ENCODE measurements around the gene THEMIS2. TPM values are rescaled to one million over a fixed set of nuclear protein-coding genes. Genes with fewer than 3 reads are reported as not detected.

The THEMIS2 gene
- total and polyA plus RNA-seq, 2 of the 8 experiments (the other 6 are each of a cell fraction or from before 2014, with no cell fraction given): 12.4 to 28.0 TPM

GRCh38 chr1:27884006-27884954 is 11.9 kb downstream of the THEMIS2 start:
- Histone ChIP-seq H4K8ac (ENCODE audit: extremely low read depth, insufficient read depth, low read length) (no peak overlapping the region), H2BK20ac (ENCODE audit: low read length) (no peak overlapping the region), H3K4me2 (ENCODE audit: insufficient read depth in 1 of 2, low read depth in 2 of 2, low read length in 2 of 2) (no peak overlapping the region), H4K5ac (ENCODE audit: insufficient read length, low read depth, low read length) (no peak overlapping the region), H3K4me1 (replicated peaks in 1 of 4; ENCODE audit: control insufficient read depth in 3 of 4, insufficient read depth in 4 of 4, low read length in 3 of 4) (no peaks in the 10 kb centered on the region), H2BK5ac (ENCODE audit: low read depth, low read length) (no peak overlapping the region), H3K14ac (ENCODE audit: insufficient read length) (no peak overlapping the region), H2BK120ac (replicated peaks; ENCODE audit: low read depth, low read length) (no peak overlapping the region), H2BK12ac (ENCODE audit: low read depth, low read length) (no peak overlapping the region), H3K9me3 (ENCODE audit: insufficient read depth in 2 of 2, low read depth in 1 of 2, low read length in 1 of 2) (no peaks in the 10 kb centered on the region), H3K4ac (replicated peaks; ENCODE audit: insufficient read length, low read depth, low read length) (no peak overlapping the region), H3K27ac (ENCODE audit: low read depth, low read length) (no peak overlapping the region), H3K23me2 (ENCODE audit: low read depth, low read length) (no peaks in the 10 kb centered on the region), H3K79me2 (ENCODE audit: control insufficient read depth in 1 of 2, insufficient read depth in 2 of 2, low read length in 2 of 2) (no peaks in the 10 kb centered on the region), H2AFZ (ENCODE audit: low read length) (no peak overlapping the region), H2BK15ac (ENCODE audit: low read length) (no peak overlapping the region), H3K27me3 (replicated peaks in 1 of 4; ENCODE audit: control insufficient read depth in 3 of 4, extremely low read depth in 1 of 4, insufficient read depth in 3 of 4, low read length in 3 of 4) (no peaks in the 10 kb centered on the region), H3K23ac (ENCODE audit: insufficient read length) (no peak overlapping the region), H3K4me3 (ENCODE audit: extremely low read depth in 1 of 4, insufficient read depth in 2 of 4, low read depth in 3 of 4, low read length in 4 of 4) (no peak overlapping the region), H3K18ac (ENCODE audit: extremely low read depth, low read length) (no peak overlapping the region), H4K91ac (replicated peaks; ENCODE audit: insufficient read length, low read length) (no peak overlapping the region), H3K9ac (replicated peaks in 1 of 4; ENCODE audit: extremely low read depth in 1 of 4, low read depth in 3 of 4, low read length in 3 of 4) (no peak overlapping the region), H4K20me1 (replicated peaks in 1 of 2; ENCODE audit: control insufficient read depth in 1 of 2, insufficient read depth in 2 of 2, low read length in 2 of 2) (no peaks in the 10 kb centered on the region), H3K79me1 (ENCODE audit: low read depth, low read length) (no peaks in the 10 kb centered on the region), H2AK5ac (ENCODE audit: low read depth, low read length) (no peak overlapping the region), H3K56ac (replicated peaks; ENCODE audit: insufficient read length, low read depth, low read length) (no peak overlapping the region), H3K36me3 (ENCODE audit: control insufficient read depth in 2 of 4, insufficient read depth in 4 of 4, low read length in 3 of 4) (peaks cover 0 to 18% (median 5%) of the 10 kb centered on the region in 4 experiments; a peak in 6 of 8 replicates)
- WGBS, 2 experiments (ENCODE audit: extremely low coverage in 1 of 2, insufficient coverage in 1 of 2, insufficient read length in 1 of 2, insufficient replicate concordance in 2 of 2, low coverage in 1 of 2, low lambda C conversion rate in 2 of 2, missing lambda C conversion rate in 1 of 2): 89% methylated on average over 24 of the region's 24 CpGs; no CpG with 5 or more reads in 1 of the 2 experiments
- no peak for FAIRE-seq
- ChIA-PET POLR2A (ENCODE audit: partially characterized antibody) (interaction anchor here (0.7 to 3.5 kb wide), 5 partner anchors 8 to 75 kb away, joined by 3 to 17 read pairs (median 4); partner anchors contain the start of gene XKR8), CTCF (ENCODE audit: partially characterized antibody) (interaction anchor here (0.6 to 1.0 kb wide), 2 partner anchors 26 to 116 kb away, joined by 3 read pairs; no protein-coding TSS in a partner anchor)
- no peak for DNase-seq (ENCODE audit: low read depth in 1 of 2, low spot score in 2 of 2)
- no peak for TF ChIP-seq SIRT6 (IDR thresholded peaks at IDR 0.05; ENCODE audit: low read length)
- TF ChIP-seq JUND (IDR thresholded peaks at IDR 0.05; ENCODE audit: low read length): no peak
